Ovary (tissue), 3 donors: ENCODE data around the gene ASMTL.

Experiments used
- EP300 ChIP-seq: sonication (generic); formaldehyde crosslinking; IDR thresholded peaks from one replicate; pipeline ENCODE4 v1.6.1; 2017; ENCODE audit warnings: antibody characterized with exemption
- POLR2A ChIP-seq: fragments of 450-650 bp; IDR thresholded peaks from one replicate; pipeline ENCODE4 v1.6.1; 2017; ENCODE audit warnings: antibody characterized with exemption, mild to moderate bottlenecking, moderate library complexity
- TF ChIP-seq, protein P1 (sequence below), 3 donors: fragments of 450-650 bp in 2 of 3; fragments of 200-600 bp in 1 of 3; IDR thresholded peaks; one replicate each; pipeline versions ENCODE4 v1.5.1 to v1.8.0; 2016 to 2022; ENCODE audit warnings: antibody characterized with exemption in 3 of 3, mild to moderate bottlenecking in 1 of 3
- donor health status: DM: no; HTN: no; CAD: no.

DNA sequence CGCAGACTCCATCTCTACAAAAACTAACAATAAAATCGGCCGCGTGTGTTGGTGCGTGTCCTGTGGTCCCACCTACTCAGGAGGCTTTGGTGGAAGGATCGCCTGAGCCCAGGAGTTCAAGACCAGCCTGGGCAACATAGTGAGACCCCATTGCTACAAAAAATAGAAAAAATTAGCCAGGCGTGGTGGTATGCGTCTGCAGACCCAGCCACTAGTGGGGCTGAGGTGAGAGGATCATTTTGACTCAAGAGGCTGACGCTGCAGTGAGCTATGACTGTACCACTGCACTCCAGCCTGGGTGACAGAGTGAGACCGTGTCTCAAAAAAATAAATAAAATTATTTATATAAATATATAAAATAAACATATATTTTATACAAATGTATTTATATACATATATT is 22.3 kb downstream of the ASMTL start:
- TF ChIP-seq, protein P1, sequence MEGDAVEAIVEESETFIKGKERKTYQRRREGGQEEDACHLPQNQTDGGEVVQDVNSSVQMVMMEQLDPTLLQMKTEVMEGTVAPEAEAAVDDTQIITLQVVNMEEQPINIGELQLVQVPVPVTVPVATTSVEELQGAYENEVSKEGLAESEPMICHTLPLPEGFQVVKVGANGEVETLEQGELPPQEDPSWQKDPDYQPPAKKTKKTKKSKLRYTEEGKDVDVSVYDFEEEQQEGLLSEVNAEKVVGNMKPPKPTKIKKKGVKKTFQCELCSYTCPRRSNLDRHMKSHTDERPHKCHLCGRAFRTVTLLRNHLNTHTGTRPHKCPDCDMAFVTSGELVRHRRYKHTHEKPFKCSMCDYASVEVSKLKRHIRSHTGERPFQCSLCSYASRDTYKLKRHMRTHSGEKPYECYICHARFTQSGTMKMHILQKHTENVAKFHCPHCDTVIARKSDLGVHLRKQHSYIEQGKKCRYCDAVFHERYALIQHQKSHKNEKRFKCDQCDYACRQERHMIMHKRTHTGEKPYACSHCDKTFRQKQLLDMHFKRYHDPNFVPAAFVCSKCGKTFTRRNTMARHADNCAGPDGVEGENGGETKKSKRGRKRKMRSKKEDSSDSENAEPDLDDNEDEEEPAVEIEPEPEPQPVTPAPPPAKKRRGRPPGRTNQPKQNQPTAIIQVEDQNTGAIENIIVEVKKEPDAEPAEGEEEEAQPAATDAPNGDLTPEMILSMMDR (IDR thresholded peaks at IDR 0.05) = no peak
- TF ChIP-seq EP300 (no peak), POLR2A (no peak)
